Tibial nerve (tissue), 4 donors: ENCODE results near the gene ZNF286A. TPM values are rescaled to one million over a fixed set of nuclear protein-coding genes. Genes with fewer than 3 reads are reported as not detected.

ENCODE experiments used
- DNase-seq, 2 donors: peaks; one replicate each; pipeline ENCODE4 v3.0.0-alpha.2; 2019; ENCODE audit warnings: low spot score in 2 of 2
- H3K27ac ChIP-seq, 4 donors: fragments of 200-600 bp; sonication (generic) in 3 of 4; one replicate each; pipeline ENCODE4 v1.5.1; 2017 to 2019; ENCODE audit warnings: mild to moderate bottlenecking in 1 of 4
- H3K27me3 ChIP-seq, 2 donors: fragments of 200-600 bp; sonication (generic) in 1 of 2; one replicate each; pipeline versions ENCODE4 v1.5.1 to v1.6.0; 2017 to 2019
- H3K36me3 ChIP-seq, 3 donors: fragments of 200-600 bp; sonication (generic); one replicate each; pipeline ENCODE4 v1.5.1; 2018 to 2019
- H3K4me1 ChIP-seq, 4 donors: fragments of 200-600 bp; sonication (generic) in 3 of 4; one replicate each; pipeline ENCODE4 v1.5.1; 2017 to 2019
- H3K4me3 ChIP-seq, 4 donors: fragments of 200-600 bp; sonication (generic) in 3 of 4; one replicate each; pipeline ENCODE4 v1.5.1; 2017 to 2019; ENCODE audit warnings: mild to moderate bottlenecking in 1 of 4, moderate library complexity in 1 of 4
- H3K9me3 ChIP-seq, 4 donors: fragments of 200-600 bp; sonication (generic) in 3 of 4; one replicate each; pipeline ENCODE4 v1.5.1; 2017 to 2019
- EP300 ChIP-seq, 2 donors: sonication (generic); formaldehyde crosslinking; IDR thresholded peaks; one replicate each; pipeline ENCODE4 v1.6.1; 2017; ENCODE audit warnings: antibody characterized with exemption in 2 of 2, mild to moderate bottlenecking in 1 of 2
- POLR2A ChIP-seq, 2 donors: fragments of 450-650 bp; IDR thresholded peaks; one replicate each; pipeline ENCODE4 v1.6.1; 2017; ENCODE audit warnings: antibody characterized with exemption in 2 of 2, mild to moderate bottlenecking in 2 of 2, moderate library complexity in 2 of 2
- WGBS, 2 donors: methylation state at CpG; one replicate each; pipeline ENCODE4 v1.1.5; 2018; 5-methylcytosine and 5-hydroxymethylcytosine counted together
- total RNA-seq, 4 donors: library from RNA; depleted of rRNA; stranded (reverse); fragments of >200 nt; gene quantifications; one replicate each; pipeline ENCODE4 v1.1.0, GENCODE V29; 2016
- TF ChIP-seq, protein P1 (sequence below), 5 experiments: fragments of 200-600 bp in 3 of 5; fragments of 450-650 bp in 2 of 5; sonication (generic) in 3 of 5; IDR thresholded peaks; one replicate each; pipeline ENCODE4 v1.5.1; 2016 to 2019; ENCODE audit warnings: antibody characterized with exemption in 5 of 5, mild to moderate bottlenecking in 3 of 5, moderate library complexity in 2 of 5

Gene ZNF286A
- total RNA-seq, 4 donors from 2014 or later, result 7.5 to 47.7 (median 24.0) TPM

DNA sequence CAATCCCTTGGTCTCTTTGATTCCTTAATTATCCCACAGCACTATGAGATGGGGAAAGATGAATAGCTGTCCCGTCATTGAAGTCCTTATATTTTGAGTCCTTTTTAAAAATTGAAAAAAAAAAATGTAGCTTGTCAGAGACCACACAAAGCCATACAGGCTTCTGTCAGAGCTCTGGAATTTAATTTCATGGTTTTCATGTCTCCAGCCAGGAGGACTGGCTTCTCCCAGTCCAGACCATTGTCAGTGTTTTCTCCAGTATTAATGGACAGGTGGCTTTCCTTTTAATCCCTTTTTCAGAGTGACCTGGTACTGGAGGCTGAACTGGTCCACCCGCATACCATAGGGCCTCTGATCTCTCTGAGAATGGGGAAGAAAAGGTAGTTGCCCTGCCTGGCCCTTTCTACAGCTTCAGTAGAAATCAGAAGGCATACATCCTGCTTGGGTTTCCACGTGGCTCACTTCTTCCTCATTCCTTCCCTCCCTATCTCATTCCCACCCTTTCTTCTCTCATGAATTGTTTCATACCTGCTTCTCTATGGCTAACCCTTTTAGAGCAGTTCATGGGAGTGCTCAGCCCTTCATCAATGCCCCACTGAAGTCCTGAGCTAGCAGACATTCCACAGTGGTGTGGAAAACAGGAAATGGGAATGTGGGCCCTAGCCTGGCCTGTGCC lies 44.5 kb upstream of the ZNF286A start:
- Histone ChIP-seq H3K4me3 (no peak overlapping the region), H3K4me1 (peaks cover 0 to 24% (median 6%) of the 10 kb centered on the region in 4 donors), H3K36me3 (peaks cover 0 to 4% (median 0%) of the 10 kb centered on the region in 3 donors), H3K9me3 (no peaks in the 10 kb centered on the region), H3K27ac (no peak overlapping the region), H3K27me3 (no peaks in the 10 kb centered on the region)
- WGBS, 2 donors, result 51 to 52% methylated on average over 3 of the region's 3 CpGs
- no peak for TF ChIP-seq EP300 (IDR thresholded peaks at IDR 0.05)
- no peak for TF ChIP-seq POLR2A (IDR thresholded peaks at IDR 0.05)
- TF ChIP-seq, protein P1, sequence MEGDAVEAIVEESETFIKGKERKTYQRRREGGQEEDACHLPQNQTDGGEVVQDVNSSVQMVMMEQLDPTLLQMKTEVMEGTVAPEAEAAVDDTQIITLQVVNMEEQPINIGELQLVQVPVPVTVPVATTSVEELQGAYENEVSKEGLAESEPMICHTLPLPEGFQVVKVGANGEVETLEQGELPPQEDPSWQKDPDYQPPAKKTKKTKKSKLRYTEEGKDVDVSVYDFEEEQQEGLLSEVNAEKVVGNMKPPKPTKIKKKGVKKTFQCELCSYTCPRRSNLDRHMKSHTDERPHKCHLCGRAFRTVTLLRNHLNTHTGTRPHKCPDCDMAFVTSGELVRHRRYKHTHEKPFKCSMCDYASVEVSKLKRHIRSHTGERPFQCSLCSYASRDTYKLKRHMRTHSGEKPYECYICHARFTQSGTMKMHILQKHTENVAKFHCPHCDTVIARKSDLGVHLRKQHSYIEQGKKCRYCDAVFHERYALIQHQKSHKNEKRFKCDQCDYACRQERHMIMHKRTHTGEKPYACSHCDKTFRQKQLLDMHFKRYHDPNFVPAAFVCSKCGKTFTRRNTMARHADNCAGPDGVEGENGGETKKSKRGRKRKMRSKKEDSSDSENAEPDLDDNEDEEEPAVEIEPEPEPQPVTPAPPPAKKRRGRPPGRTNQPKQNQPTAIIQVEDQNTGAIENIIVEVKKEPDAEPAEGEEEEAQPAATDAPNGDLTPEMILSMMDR (IDR thresholded peaks at IDR 0.05), result no peak
- no peak for DNase-seq

DNA sequence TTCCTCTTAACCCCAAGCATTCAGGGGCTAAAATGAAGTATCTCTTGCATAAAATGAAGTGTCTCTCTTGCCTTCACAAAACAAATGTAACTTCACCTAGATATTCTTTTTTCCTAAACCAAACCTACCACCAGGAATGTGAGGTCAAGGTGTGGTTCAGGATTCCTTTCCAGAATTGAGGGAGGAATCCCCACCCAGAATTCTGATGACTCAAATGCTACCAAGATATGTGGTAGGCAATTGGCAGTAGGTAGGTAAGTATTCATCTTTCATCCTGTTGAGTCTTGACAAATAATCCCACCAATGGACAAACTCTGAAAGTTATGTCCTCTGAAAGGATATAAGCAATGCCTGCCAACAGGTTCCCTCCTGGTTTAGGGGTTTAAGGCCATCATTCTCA lies 41.7 kb upstream of the ZNF286A start:
- Histone ChIP-seq H3K36me3 (peaks cover 0 to 4% (median 0%) of the 10 kb centered on the region in 3 donors), H3K4me1 (peaks cover 0 to 4% (median 0%) of the 10 kb centered on the region in 4 donors), H3K9me3 (no peaks in the 10 kb centered on the region), H3K4me3 (no peak overlapping the region), H3K27ac (no peak overlapping the region), H3K27me3 (no peaks in the 10 kb centered on the region)
- DNase-seq, result no peak
- TF ChIP-seq POLR2A (IDR thresholded peaks at IDR 0.05) (no peak), EP300 (IDR thresholded peaks at IDR 0.05) (no peak)
- TF ChIP-seq, protein P1 (IDR thresholded peaks at IDR 0.05), result no peak

DNA sequence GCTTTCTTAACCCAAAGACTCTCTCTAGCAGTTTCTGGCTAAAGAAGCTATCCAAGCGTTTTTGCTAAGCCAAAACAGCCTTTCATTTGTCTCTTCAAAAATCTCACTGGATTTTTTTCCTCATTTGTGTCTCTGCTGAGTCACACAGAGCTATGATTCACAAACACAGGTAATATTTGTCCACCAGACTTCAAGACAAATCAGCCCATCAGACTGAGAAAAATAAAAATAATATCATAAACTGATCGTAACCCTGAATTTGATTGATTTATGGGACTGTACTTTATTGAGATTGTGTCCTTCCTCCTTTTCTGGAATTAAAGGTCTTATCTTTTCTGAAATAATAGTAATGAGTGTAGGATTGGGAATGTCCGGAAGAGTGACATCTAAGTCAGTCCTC lies 41.3 kb upstream of the ZNF286A start:
- H3K27ac ChIP-seq, result no peak overlapping the region
- H3K9me3 ChIP-seq, result no peaks in the 10 kb centered on the region
- H3K4me1 ChIP-seq, result peaks cover 0 to 4% (median 0%) of the 10 kb centered on the region in 4 donors
- H3K36me3 ChIP-seq, result peaks cover 0 to 4% (median 0%) of the 10 kb centered on the region in 3 donors
- H3K27me3 ChIP-seq, result no peaks in the 10 kb centered on the region
- no peak overlapping the region for H3K4me3 ChIP-seq
- DNase-seq, result no peak
- TF ChIP-seq POLR2A (IDR thresholded peaks at IDR 0.05), result no peak
- TF ChIP-seq, protein P1 (IDR thresholded peaks at IDR 0.05), result no peak
- no peak for TF ChIP-seq EP300 (IDR thresholded peaks at IDR 0.05)
- WGBS, 2 donors, result 84 to 87% methylated on average over 3 of the region's 3 CpGs

GRCh38 chr17:15659236-15659635 lies 40.3 kb upstream of the ZNF286A start:
- H3K27me3 ChIP-seq, result no peaks in the 10 kb centered on the region

DNA sequence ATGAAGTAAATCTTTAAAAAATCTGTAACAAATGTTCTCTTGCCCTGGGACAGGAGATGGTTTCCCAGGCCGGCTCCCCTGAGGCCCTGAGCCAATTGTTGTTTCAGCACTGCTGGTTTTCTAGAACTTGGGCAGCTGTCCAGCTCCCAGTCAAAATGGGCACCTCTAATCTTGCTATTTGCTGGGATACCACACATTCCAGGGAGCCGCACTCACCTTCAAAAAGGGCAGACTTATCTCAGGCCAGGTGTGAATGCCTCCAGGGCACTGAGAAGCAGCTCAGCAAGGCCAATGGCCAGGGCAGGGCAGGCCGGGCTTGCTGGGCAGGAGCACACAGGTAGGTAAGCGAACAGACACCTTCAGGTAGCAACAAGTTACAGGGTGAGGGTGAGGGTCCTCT lies 39.9 kb upstream of the ZNF286A start:
- no peak overlapping the region for H3K27ac ChIP-seq
- WGBS, 2 donors, result 78 to 80% methylated on average over 4 of the region's 4 CpGs
- no peak overlapping the region for H3K4me3 ChIP-seq

More at GRCh38 chr17:15659236-15659635, 40.3 kb upstream of the ZNF286A start:
- H3K9me3 ChIP-seq, result no peaks in the 10 kb centered on the region
- TF ChIP-seq POLR2A (IDR thresholded peaks at IDR 0.05), result no peak
- DNase-seq, result no peak
- H3K27ac ChIP-seq, result no peak overlapping the region
- H3K36me3 ChIP-seq, result peaks cover 0 to 11% (median 0%) of the 10 kb centered on the region in 3 donors
- WGBS, 2 donors, result 90% methylated on average over 6 of the region's 6 CpGs
- no peak overlapping the region for H3K4me3 ChIP-seq
- H3K4me1 ChIP-seq, result peaks cover 0 to 4% (median 0%) of the 10 kb centered on the region in 4 donors

More for the DNA sequence above, 39.9 kb upstream of the ZNF286A start:
- Histone ChIP-seq H3K4me1 (peaks cover 0 to 4% (median 0%) of the 10 kb centered on the region in 4 donors), H3K27me3 (no peaks in the 10 kb centered on the region), H3K36me3 (peaks cover 0 to 15% (median 0%) of the 10 kb centered on the region in 3 donors), H3K9me3 (no peaks in the 10 kb centered on the region)
- DNase-seq, result no peak
- no peak for TF ChIP-seq EP300 (IDR thresholded peaks at IDR 0.05)
- TF ChIP-seq, protein P1 (IDR thresholded peaks at IDR 0.05), result no peak
- no peak for TF ChIP-seq POLR2A (IDR thresholded peaks at IDR 0.05)
